AG04449 (cell line): ENCODE results near the gene ATM.

Experiments
- CTCF ChIA-PET: fragments of 350-600 bp; formaldehyde crosslinking; extraction: SDS; loops from one replicate; lab custom pipeline; 2021; ENCODE audit warnings: antibody characterized with exemption; lab: Yijun Ruan, JAX
- POLR2A ChIA-PET: fragments of 400-600, 350-600 bp; formaldehyde crosslinking; extraction: SDS; loops from one replicate; lab custom pipeline; 2020; ENCODE audit warnings: antibody characterized with exemption, inconsistent platforms; lab: Yijun Ruan, JAX
- DNase-seq: peaks from one replicate; pipeline ENCODE4 v3.0.0-alpha.2; 2010; ENCODE audit warnings: low read depth, low spot score
- H3K4me3 ChIP-seq: 2 replicates; pipeline ENCODE4 v1.5.1; 2011; ENCODE audit warnings: low read depth, mild to moderate bottlenecking, control low read depth, low read length
- TF ChIP-seq, protein P1 (sequence below): IDR thresholded peaks from one replicate; pipeline ENCODE4 v1.5.1; 2011; ENCODE audit warnings: mild to moderate bottlenecking, moderate library complexity, low read length, control low read depth, inconsistent platforms; ENCODE audit not compliant: insufficient read depth; ENCODE audit errors: missing control alignments

The ATM gene

GRCh38 chr11:108198833-108199232 lies 24.0 kb upstream of the ATM start:
- no peak overlapping the region for H3K4me3 ChIP-seq
- POLR2A ChIA-PET, result no interaction called here
- no peak for DNase-seq
- CTCF ChIA-PET, result interaction anchor here (0.6 kb wide), 1 partner anchor 298 kb away, joined by 3 read pairs; no protein-coding TSS in a partner anchor
- TF ChIP-seq, protein P1, sequence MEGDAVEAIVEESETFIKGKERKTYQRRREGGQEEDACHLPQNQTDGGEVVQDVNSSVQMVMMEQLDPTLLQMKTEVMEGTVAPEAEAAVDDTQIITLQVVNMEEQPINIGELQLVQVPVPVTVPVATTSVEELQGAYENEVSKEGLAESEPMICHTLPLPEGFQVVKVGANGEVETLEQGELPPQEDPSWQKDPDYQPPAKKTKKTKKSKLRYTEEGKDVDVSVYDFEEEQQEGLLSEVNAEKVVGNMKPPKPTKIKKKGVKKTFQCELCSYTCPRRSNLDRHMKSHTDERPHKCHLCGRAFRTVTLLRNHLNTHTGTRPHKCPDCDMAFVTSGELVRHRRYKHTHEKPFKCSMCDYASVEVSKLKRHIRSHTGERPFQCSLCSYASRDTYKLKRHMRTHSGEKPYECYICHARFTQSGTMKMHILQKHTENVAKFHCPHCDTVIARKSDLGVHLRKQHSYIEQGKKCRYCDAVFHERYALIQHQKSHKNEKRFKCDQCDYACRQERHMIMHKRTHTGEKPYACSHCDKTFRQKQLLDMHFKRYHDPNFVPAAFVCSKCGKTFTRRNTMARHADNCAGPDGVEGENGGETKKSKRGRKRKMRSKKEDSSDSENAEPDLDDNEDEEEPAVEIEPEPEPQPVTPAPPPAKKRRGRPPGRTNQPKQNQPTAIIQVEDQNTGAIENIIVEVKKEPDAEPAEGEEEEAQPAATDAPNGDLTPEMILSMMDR, result no peak

GRCh38 chr11:108199446-108200321 lies 23.2 kb upstream of the ATM start:
- CTCF ChIA-PET, result no interaction called here
- TF ChIP-seq, protein P1, result no peak
- peak; percentile 29 for DNase-seq

DNA sequence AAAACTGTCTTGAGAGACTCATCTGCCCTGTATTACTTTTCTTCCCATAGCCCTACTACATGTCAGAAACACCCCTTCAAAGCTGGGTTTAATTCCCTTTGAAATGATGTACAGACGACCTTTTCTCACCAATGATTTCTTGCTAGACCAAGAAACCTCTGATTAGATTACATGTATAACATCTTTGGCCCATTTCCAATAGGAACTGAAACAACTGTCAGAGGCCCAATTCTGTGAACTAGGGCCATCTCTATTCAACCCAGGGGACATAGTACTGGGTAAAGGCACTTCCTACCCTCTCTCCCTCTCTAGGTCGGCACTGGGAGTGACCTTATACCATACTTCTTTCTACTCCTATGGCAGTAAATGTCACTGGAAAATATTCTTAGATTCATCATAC lies 19.8 kb upstream of the ATM start:
- DNase-seq, result no peak
- CTCF ChIA-PET, result no interaction called here
- TF ChIP-seq, protein P1, result no peak
- no peak overlapping the region for H3K4me3 ChIP-seq
- POLR2A ChIA-PET, result no interaction called here

More at GRCh38 chr11:108199446-108200321, 23.2 kb upstream of the ATM start:
- no peak overlapping the region for H3K4me3 ChIP-seq
- POLR2A ChIA-PET, result no interaction called here

DNA sequence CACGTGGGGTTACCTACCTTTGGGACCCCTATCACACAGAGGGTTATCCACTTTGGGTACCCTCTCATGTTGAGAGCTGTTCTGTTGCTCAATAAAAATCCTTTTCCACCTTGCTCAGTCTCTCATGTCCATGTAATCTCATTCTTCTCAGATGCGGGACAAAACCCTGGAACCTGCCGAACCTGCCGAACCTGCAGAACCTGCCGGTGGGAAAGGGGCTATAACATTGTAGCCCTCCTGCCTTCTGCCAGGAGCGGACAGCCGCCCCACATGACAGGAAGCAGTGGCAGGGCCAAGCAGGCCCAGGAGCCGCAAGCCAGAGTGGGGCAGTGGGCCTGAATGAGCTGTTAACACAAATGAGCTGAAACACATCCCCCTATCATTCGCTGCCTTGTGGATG lies 18.5 kb upstream of the ATM start:
- DNase-seq, result no peak
- H3K4me3 ChIP-seq, result no peak overlapping the region
- ChIA-PET CTCF (no interaction called here), POLR2A (no interaction called here)
- TF ChIP-seq, protein P1, result no peak

- no peak overlapping the region for H3K4me3 ChIP-seq
- CTCF ChIA-PET, result no interaction called here
- TF ChIP-seq, protein P1, result no peak
- POLR2A ChIA-PET, result no interaction called here
- no peak for DNase-seq
Observed at GRCh38 chr11:108204929-108205499, 17.9 kb upstream of the ATM start.

DNA sequence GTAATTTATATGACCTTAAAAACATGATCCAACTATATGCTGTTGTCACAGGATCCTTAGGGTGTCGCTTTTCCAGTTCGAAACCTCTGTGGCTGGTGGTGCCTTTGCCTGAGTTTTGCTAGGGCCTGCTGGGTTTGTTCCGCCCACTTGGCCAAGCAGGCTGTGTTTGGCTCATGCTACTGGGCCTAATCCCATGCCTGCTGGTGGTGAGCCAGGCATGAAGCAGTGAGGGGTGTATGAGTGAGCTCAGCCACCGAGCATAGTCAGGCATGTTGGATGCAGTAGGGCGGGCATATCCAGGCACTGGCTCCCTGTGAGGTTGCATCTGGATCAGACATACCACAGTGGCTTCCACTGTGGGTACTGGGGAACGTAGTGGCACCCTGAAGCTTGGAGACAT lies 16.7 kb upstream of the ATM start:
- ChIA-PET POLR2A (no interaction called here), CTCF (no interaction called here)
- TF ChIP-seq, protein P1, result no peak
- DNase-seq, result no peak
- no peak overlapping the region for H3K4me3 ChIP-seq
